ENCODE measurements around the gene PAK4. TPM values are rescaled to one million over a fixed set of nuclear protein-coding genes. Genes with fewer than 3 reads are reported as not detected.

The PAK4 gene
- total and polyA plus RNA-seq, 2 of the 13 experiments (the other 11 are each of a cell fraction or from before 2014, with no cell fraction given), result 9.5 to 17.8 TPM

DNA sequence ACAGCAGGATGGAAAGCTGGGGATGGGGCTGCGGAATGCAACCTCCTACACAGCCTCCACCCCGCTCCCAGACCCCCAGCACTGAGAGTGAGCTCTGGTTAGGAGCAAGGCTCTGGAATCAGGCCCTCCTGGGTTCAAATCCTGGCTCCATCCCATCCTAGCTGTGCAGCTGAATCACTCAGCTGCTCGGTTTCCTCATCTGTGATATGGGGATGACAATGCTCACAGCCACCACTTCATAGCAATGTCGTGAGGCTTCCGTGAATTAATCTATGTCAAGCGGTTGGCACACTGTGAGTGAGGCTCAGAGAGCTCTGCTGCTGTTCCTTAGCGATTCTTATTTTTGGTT is 40.9 kb upstream of the PAK4 start (continued):
- no peak for TF ChIP-seq ZKSCAN5 (CRISPR knock-in tag; IDR thresholded peaks at IDR 0.05)
- TF ChIP-seq TEAD3 (CRISPR knock-in tag; optimal IDR thresholded peaks at IDR 0.05; ENCODE audit: borderline replicate concordance), result no peak

- BruUV-seq (replicated peaks), result no TSS peak
- in situ Hi-C loops (cut with HindIII; ENCODE audit: extremely low pct_ligation_motif_present, low pct_unique_long_range_greater_than_20kb), result loop anchor here (5.0 kb wide), 1 partner anchor 53 kb away; the partner anchor contains the start of gene FBXO27
Measured at GRCh38 chr19:39085392-39085791, 40.2 kb upstream of the PAK4 start.

GRCh38 chr19:39086386-39086785 is 39.2 kb upstream of the PAK4 start:
- BruUV-seq (replicated peaks), result no TSS peak
- Histone ChIP-seq H3K79me2 (ENCODE audit: insufficient read depth, low read length) (no peaks in the 10 kb centered on the region), H3K4me1 (ENCODE audit: insufficient read depth, low read length) (peaks cover 7% of the 10 kb centered on the region; the same call in 1 of the 2 replicates), H2AFZ (ENCODE audit: low read length) (no peak overlapping the region), H3K36me3 (replicated peaks in 1 of 2; ENCODE audit: control insufficient read depth in 1 of 2, insufficient read depth in 2 of 2, low read length in 2 of 2) (no peaks in the 10 kb centered on the region), H3K27me3 (ENCODE audit: control insufficient read depth in 1 of 2, insufficient read depth in 2 of 2, low read length in 2 of 2) (peaks cover 3 to 27% of the 10 kb centered on the region in 2 experiments), H4K20me1 (ENCODE audit: insufficient read depth, low read length) (no peaks in the 10 kb centered on the region), H3K9ac (ENCODE audit: insufficient read depth, low read depth, low read length) (no peak overlapping the region), H3K27ac (ENCODE audit: extremely low read length, insufficient read depth, low read length) (no peak overlapping the region), H3K4me2 (ENCODE audit: low read depth, low read length) (no peak overlapping the region), H3K4me3 (replicated peaks in 1 of 3; ENCODE audit: insufficient read depth in 1 of 3, low read depth in 2 of 3, low read length in 3 of 3) (no peak overlapping the region), H3K9me3 (ENCODE audit: low read length) (no peaks in the 10 kb centered on the region)
- intact Hi-C loops (cut with micrococcal nuclease; ENCODE audit: unreplicated experiment) (no loop called here), in situ Hi-C loops (cut with HindIII; ENCODE audit: extremely low pct_ligation_motif_present, low pct_unique_long_range_greater_than_20kb) (loop anchor here (5.0 kb wide), 1 partner anchor 54 kb away; the partner anchor contains the start of gene FBXO27)
- ChIA-PET POLR2A (no interaction called here), CTCF (ENCODE audit: low intra/inter-chr PET ratio, low total read pairs) (no interaction called here)
- FAIRE-seq (no peak), ATAC-seq (no peak), DNase-seq (ENCODE audit: low spot score) (no peak)
- WGBS (ENCODE audit: low lambda C conversion rate), result 31% methylated on average over 4 of the region's 4 CpGs
- TF ChIP-seq, protein P1, sequence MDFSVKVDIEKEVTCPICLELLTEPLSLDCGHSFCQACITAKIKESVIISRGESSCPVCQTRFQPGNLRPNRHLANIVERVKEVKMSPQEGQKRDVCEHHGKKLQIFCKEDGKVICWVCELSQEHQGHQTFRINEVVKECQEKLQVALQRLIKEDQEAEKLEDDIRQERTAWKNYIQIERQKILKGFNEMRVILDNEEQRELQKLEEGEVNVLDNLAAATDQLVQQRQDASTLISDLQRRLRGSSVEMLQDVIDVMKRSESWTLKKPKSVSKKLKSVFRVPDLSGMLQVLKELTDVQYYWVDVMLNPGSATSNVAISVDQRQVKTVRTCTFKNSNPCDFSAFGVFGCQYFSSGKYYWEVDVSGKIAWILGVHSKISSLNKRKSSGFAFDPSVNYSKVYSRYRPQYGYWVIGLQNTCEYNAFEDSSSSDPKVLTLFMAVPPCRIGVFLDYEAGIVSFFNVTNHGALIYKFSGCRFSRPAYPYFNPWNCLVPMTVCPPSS (IDR thresholded peaks at IDR 0.05), result no peak
- TF ChIP-seq, protein P2, sequence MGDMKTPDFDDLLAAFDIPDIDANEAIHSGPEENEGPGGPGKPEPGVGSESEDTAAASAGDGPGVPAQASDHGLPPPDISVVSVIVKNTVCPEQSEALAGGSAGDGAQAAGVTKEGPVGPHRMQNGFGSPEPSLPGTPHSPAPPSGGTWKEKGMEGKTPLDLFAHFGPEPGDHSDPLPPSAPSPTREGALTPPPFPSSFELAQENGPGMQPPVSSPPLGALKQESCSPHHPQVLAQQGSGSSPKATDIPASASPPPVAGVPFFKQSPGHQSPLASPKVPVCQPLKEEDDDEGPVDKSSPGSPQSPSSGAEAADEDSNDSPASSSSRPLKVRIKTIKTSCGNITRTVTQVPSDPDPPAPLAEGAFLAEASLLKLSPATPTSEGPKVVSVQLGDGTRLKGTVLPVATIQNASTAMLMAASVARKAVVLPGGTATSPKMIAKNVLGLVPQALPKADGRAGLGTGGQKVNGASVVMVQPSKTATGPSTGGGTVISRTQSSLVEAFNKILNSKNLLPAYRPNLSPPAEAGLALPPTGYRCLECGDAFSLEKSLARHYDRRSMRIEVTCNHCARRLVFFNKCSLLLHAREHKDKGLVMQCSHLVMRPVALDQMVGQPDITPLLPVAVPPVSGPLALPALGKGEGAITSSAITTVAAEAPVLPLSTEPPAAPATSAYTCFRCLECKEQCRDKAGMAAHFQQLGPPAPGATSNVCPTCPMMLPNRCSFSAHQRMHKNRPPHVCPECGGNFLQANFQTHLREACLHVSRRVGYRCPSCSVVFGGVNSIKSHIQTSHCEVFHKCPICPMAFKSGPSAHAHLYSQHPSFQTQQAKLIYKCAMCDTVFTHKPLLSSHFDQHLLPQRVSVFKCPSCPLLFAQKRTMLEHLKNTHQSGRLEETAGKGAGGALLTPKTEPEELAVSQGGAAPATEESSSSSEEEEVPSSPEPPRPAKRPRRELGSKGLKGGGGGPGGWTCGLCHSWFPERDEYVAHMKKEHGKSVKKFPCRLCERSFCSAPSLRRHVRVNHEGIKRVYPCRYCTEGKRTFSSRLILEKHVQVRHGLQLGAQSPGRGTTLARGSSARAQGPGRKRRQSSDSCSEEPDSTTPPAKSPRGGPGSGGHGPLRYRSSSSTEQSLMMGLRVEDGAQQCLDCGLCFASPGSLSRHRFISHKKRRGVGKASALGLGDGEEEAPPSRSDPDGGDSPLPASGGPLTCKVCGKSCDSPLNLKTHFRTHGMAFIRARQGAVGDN (CRISPR knock-in tag; IDR thresholded peaks at IDR 0.05), result no peak
- TF ChIP-seq, protein P3, sequence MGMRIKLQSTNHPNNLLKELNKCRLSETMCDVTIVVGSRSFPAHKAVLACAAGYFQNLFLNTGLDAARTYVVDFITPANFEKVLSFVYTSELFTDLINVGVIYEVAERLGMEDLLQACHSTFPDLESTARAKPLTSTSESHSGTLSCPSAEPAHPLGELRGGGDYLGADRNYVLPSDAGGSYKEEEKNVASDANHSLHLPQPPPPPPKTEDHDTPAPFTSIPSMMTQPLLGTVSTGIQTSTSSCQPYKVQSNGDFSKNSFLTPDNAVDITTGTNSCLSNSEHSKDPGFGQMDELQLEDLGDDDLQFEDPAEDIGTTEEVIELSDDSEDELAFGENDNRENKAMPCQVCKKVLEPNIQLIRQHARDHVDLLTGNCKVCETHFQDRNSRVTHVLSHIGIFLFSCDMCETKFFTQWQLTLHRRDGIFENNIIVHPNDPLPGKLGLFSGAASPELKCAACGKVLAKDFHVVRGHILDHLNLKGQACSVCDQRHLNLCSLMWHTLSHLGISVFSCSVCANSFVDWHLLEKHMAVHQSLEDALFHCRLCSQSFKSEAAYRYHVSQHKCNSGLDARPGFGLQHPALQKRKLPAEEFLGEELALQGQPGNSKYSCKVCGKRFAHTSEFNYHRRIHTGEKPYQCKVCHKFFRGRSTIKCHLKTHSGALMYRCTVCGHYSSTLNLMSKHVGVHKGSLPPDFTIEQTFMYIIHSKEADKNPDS (CRISPR knock-in tag; IDR thresholded peaks at IDR 0.05), result no peak
- TF ChIP-seq ZNF234 (CRISPR knock-in tag; conservative IDR thresholded peaks at IDR 0.05), result no peak
- no peak for TF ChIP-seq ZBTB21 (CRISPR knock-in tag; IDR thresholded peaks at IDR 0.05)
- TF ChIP-seq SIN3A (IDR thresholded peaks at IDR 0.05; ENCODE audit: borderline replicate concordance, low read depth, low read length), result no peak

More at GRCh38 chr19:39085392-39085791, 40.2 kb upstream of the PAK4 start:
- Histone ChIP-seq H3K27me3 (ENCODE audit: control insufficient read depth in 1 of 2, insufficient read depth in 2 of 2, low read length in 2 of 2) (peaks cover 3 to 27% of the 10 kb centered on the region in 2 experiments), H3K4me2 (ENCODE audit: low read depth, low read length) (no peak overlapping the region), H4K20me1 (ENCODE audit: insufficient read depth, low read length) (no peaks in the 10 kb centered on the region), H3K27ac (ENCODE audit: extremely low read length, insufficient read depth, low read length) (no peak overlapping the region), H3K4me1 (ENCODE audit: insufficient read depth, low read length) (peaks cover 7% of the 10 kb centered on the region; the same call in 1 of the 2 replicates), H3K4me3 (replicated peaks in 1 of 3; ENCODE audit: insufficient read depth in 1 of 3, low read depth in 2 of 3, low read length in 3 of 3) (no peak overlapping the region), H3K9ac (ENCODE audit: insufficient read depth, low read depth, low read length) (no peak overlapping the region), H3K9me3 (ENCODE audit: low read length) (no peaks in the 10 kb centered on the region), H3K36me3 (replicated peaks in 1 of 2; ENCODE audit: control insufficient read depth in 1 of 2, insufficient read depth in 2 of 2, low read length in 2 of 2) (no peaks in the 10 kb centered on the region), H3K79me2 (ENCODE audit: insufficient read depth, low read length) (no peaks in the 10 kb centered on the region), H2AFZ (ENCODE audit: low read length) (no peak overlapping the region)
- intact Hi-C loops (cut with micrococcal nuclease; ENCODE audit: unreplicated experiment), result no loop called here
- no peak for TF ChIP-seq KMT2A (CRISPR knock-in tag; IDR thresholded peaks at IDR 0.05)
- TF ChIP-seq NONO (IDR thresholded peaks at IDR 0.05), result no peak
- TF ChIP-seq NONO (CRISPR knock-in tag; conservative IDR thresholded peaks at IDR 0.05), result no peak
- TF ChIP-seq ZNF263 (CRISPR knock-in tag; IDR thresholded peaks at IDR 0.05), result peak; percentile 74
- DNase-seq (ENCODE audit: low spot score), result no peak
- POLR2A ChIA-PET, result no interaction called here
- peak; percentile 26; the same call in 1 of the 3 replicates for ATAC-seq
- FAIRE-seq, result no peak
- CTCF ChIA-PET (ENCODE audit: low intra/inter-chr PET ratio, low total read pairs), result no interaction called here
- WGBS (ENCODE audit: low lambda C conversion rate), result 17% methylated on average over 8 of the region's 8 CpGs

Measured in HepG2 (cell line).